DOHH2 (cell line): ENCODE data around the gene NLGN1.

Experiments
- H3F3A ChIP-seq: fragments of 200-600 bp; sonication (generic), shearing (Covaris generic); 2 replicates; pipeline ENCODE4 v1.6.0; 2016; ENCODE audit warnings: antibody characterized with exemption, mild to moderate bottlenecking; ENCODE audit not compliant: control insufficient read depth, insufficient read depth
- H3K27ac ChIP-seq: fragments of 200-600 bp; sonication (generic); 2 replicates; pipeline ENCODE4 v1.5.1; 2014; ENCODE audit warnings: low read depth, mild to moderate bottlenecking, low read length, moderate library complexity
- H3K27me3 ChIP-seq: fragments of 200-600 bp; sonication (generic); 2 replicates; pipeline ENCODE4 v1.6.1; 2014; ENCODE audit warnings: mild to moderate bottlenecking, low read length, mixed read lengths; ENCODE audit not compliant: control insufficient read depth
- H3K36me3 ChIP-seq: fragments of 200-600 bp; sonication (generic); 2 replicates; pipeline ENCODE4 v1.6.1; 2014; ENCODE audit warnings: mild to moderate bottlenecking, low read length, moderate library complexity, mixed read lengths; ENCODE audit not compliant: control insufficient read depth
- H3K4me1 ChIP-seq: fragments of 200-600 bp; sonication (generic); 2 replicates; pipeline ENCODE4 v1.6.1; 2014; ENCODE audit warnings: mild to moderate bottlenecking, low read length, mixed read lengths; ENCODE audit not compliant: control insufficient read depth
- H3K4me2 ChIP-seq: fragments of 200-600 bp; sonication (generic); 2 replicates; pipeline ENCODE4 v1.6.0; 2014; ENCODE audit warnings: mild to moderate bottlenecking, low read length, moderate library complexity
- H3K4me3 ChIP-seq: fragments of 200-600 bp; sonication (generic); 2 replicates; pipeline ENCODE4 v1.5.1; 2014; ENCODE audit warnings: mild to moderate bottlenecking, low read length, mixed read lengths
- H3K79me2 ChIP-seq: fragments of 200-600 bp; sonication (generic); 2 replicates; pipeline ENCODE4 v1.6.1; 2014; ENCODE audit warnings: mild to moderate bottlenecking, low read length, mixed read lengths; ENCODE audit not compliant: control insufficient read depth
- H3K9me2 ChIP-seq: fragments of 200-600 bp; sonication (generic); replicated peaks from 2 replicates; pipeline ENCODE4 v1.6.1; 2014; ENCODE audit warnings: mild to moderate bottlenecking, low read length, mixed read lengths; ENCODE audit not compliant: control insufficient read depth
- H3K9me3 ChIP-seq: fragments of 200-600 bp; sonication (generic); 2 replicates; pipeline ENCODE4 v1.6.1; 2014; ENCODE audit warnings: antibody characterized with exemption, low read length, mixed read lengths; ENCODE audit not compliant: control insufficient read depth, insufficient read depth
- H4K20me1 ChIP-seq: fragments of 200-600 bp; sonication (generic); 2 replicates; pipeline ENCODE4 v1.6.0; 2014; ENCODE audit warnings: low read depth, mild to moderate bottlenecking, antibody characterized with exemption, low read length, moderate library complexity; ENCODE audit not compliant: control insufficient read depth, insufficient read depth
- EZH2phosphoT487 ChIP-seq: fragments of 200-600 bp; sonication (generic); IDR thresholded peaks from 2 replicates; pipeline ENCODE4 v1.6.1; 2017; ENCODE audit warnings: borderline replicate concordance, mild to moderate bottlenecking, antibody characterized with exemption, low read length, moderate library complexity, mixed read lengths
- TF ChIP-seq, protein P1 (sequence below): fragments of 200-600 bp; sonication (generic); IDR thresholded peaks from one replicate; pipeline ENCODE4 v1.5.1; 2014; ENCODE audit warnings: antibody characterized with exemption, mild to moderate bottlenecking, low read depth, low read length; ENCODE audit not compliant: poor library complexity, severe bottlenecking

Gene NLGN1

DNA sequence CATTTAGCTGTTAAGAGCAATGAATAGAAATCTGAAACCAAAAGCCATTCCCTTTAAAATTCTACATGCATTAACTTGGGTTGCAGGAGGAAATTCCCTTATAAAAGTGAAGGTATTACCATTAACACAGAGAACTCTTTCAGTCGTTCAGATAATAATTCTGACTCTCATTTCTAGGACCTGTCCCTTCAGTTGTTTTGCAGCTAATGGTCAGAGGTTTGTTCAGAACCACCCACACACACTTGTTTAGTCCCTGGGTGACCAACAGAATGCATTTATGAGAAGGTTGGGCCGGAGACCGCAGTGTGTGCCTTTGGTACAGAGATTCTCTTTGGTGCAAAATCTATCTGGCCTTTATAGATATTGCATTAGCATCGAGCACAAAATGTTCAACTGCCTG lies 492.5 kb downstream of the NLGN1 start:
- no peaks in the 10 kb centered on the region for H3K9me3 ChIP-seq
- no peak overlapping the region for H3K4me3 ChIP-seq
- H3K4me2 ChIP-seq = no peak overlapping the region
- no peaks in the 10 kb centered on the region for H4K20me1 ChIP-seq
- TF ChIP-seq, protein P1, sequence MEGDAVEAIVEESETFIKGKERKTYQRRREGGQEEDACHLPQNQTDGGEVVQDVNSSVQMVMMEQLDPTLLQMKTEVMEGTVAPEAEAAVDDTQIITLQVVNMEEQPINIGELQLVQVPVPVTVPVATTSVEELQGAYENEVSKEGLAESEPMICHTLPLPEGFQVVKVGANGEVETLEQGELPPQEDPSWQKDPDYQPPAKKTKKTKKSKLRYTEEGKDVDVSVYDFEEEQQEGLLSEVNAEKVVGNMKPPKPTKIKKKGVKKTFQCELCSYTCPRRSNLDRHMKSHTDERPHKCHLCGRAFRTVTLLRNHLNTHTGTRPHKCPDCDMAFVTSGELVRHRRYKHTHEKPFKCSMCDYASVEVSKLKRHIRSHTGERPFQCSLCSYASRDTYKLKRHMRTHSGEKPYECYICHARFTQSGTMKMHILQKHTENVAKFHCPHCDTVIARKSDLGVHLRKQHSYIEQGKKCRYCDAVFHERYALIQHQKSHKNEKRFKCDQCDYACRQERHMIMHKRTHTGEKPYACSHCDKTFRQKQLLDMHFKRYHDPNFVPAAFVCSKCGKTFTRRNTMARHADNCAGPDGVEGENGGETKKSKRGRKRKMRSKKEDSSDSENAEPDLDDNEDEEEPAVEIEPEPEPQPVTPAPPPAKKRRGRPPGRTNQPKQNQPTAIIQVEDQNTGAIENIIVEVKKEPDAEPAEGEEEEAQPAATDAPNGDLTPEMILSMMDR = no peak
- TF ChIP-seq EZH2phosphoT487 = no peak
- H3K27ac ChIP-seq = no peak overlapping the region
- H3K36me3 ChIP-seq = no peaks in the 10 kb centered on the region
- H3K9me2 ChIP-seq = no peaks in the 10 kb centered on the region
- no peaks in the 10 kb centered on the region for H3K4me1 ChIP-seq
- no peaks in the 10 kb centered on the region for H3K79me2 ChIP-seq
- no peaks in the 10 kb centered on the region for H3F3A ChIP-seq
- no peaks in the 10 kb centered on the region for H3K27me3 ChIP-seq

DNA sequence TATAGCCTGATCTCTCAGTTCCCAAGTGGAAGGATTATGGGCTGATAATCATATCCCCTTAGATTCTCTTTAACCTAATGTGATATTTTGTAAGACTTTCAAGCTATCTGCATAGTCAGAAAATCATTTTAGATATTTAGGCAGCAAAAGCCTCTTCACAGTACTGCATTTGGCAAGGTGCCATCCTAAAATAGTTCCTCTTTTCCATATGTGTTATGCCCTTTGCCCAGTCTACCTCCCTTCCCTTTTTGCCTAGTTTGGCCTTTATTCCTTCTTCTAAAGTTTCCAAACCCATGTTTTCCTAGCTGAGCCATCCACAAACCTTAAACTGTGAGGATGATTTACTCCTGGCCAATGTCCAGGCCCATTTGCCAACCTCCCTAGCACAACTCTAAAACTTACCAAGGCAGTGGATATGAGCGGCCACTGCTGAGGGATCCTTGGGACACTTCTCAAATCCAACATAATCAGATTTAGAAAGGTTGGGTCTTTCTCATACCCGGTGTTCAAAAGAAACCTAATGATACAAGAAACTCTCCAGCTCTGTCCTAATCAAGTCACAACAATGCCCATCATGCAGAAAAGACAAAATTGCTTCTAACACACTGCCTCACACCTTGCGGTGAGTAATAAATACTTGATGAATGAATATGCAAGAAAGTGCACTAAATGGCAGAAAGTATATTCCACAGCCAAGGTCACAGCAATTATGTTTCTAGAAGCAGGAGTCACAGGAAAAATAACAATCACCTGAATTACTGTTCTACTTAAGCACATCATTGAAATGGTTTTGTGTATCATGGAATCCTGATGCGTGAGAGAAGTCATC lies 493.9 kb downstream of the NLGN1 start:
- Histone ChIP-seq H3K27ac (no peak overlapping the region), H3K4me2 (no peak overlapping the region), H3K27me3 (no peaks in the 10 kb centered on the region), H3K4me3 (no peak overlapping the region), H3K9me3 (no peaks in the 10 kb centered on the region), H3K79me2 (no peaks in the 10 kb centered on the region), H4K20me1 (no peaks in the 10 kb centered on the region), H3K9me2 (no peaks in the 10 kb centered on the region), H3F3A (no peaks in the 10 kb centered on the region), H3K36me3 (no peaks in the 10 kb centered on the region), H3K4me1 (no peaks in the 10 kb centered on the region)
- TF ChIP-seq, protein P1 = no peak
- TF ChIP-seq EZH2phosphoT487 = no peak

DNA sequence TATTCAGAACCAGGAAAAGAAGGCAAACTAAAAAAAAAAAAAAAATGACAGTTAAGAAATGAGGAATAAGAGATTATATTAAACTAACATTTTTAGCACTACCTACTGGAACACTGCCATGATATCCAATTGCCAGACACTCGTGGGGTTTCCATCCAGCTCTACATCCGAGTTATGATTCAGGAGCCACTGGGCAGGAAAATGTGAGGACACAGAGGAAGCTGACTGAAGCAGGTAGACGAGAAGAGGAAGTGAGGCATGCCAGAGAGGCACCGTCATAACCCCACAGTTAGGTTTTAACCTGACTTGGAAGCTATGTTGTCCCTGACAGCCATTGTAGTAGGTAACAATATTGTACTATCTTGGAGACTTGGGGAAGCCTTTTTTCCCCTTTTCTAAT lies 495.0 kb downstream of the NLGN1 start:
- H3K4me2 ChIP-seq = no peak overlapping the region
- H3K4me3 ChIP-seq = no peak overlapping the region

More for the DNA sequence above, 495.0 kb downstream of the NLGN1 start:
- Histone ChIP-seq H3K27me3 (no peaks in the 10 kb centered on the region), H3K4me1 (no peaks in the 10 kb centered on the region), H3K9me3 (no peaks in the 10 kb centered on the region), H3K27ac (no peak overlapping the region), H3F3A (no peaks in the 10 kb centered on the region), H3K9me2 (no peaks in the 10 kb centered on the region), H4K20me1 (no peaks in the 10 kb centered on the region), H3K36me3 (no peaks in the 10 kb centered on the region), H3K79me2 (no peaks in the 10 kb centered on the region)
- TF ChIP-seq, protein P1 = no peak
- no peak for TF ChIP-seq EZH2phosphoT487
